Muscle layer of colon (tissue), 2 donors: ENCODE results near the gene TNNI3K.

Experiments used
- H3K27ac ChIP-seq: one replicate; pipeline ENCODE4 v1.7.0; 2013; ENCODE audit warnings: low read depth, mild to moderate bottlenecking, low read length, moderate library complexity
- H3K27me3 ChIP-seq, 2 donors: one replicate each; pipeline ENCODE4 v1.7.0; 2013; ENCODE audit warnings: low read length in 2 of 2, mild to moderate bottlenecking in 2 of 2; ENCODE audit not compliant: insufficient read depth in 2 of 2, control insufficient read depth in 1 of 2
- H3K36me3 ChIP-seq: one replicate; pipeline ENCODE4 v1.7.0; 2013; ENCODE audit warnings: mild to moderate bottlenecking, low read length; ENCODE audit not compliant: insufficient read depth
- H3K4me1 ChIP-seq: one replicate; pipeline ENCODE4 v1.7.0; 2013; ENCODE audit warnings: mild to moderate bottlenecking, low read length; ENCODE audit not compliant: insufficient read depth
- H3K4me3 ChIP-seq, 2 donors: one replicate each; pipeline ENCODE4 v1.7.0; 2013; ENCODE audit warnings: low read length in 2 of 2, low read depth in 1 of 2, mild to moderate bottlenecking in 1 of 2, moderate library complexity in 1 of 2
- H3K9ac ChIP-seq: one replicate; pipeline ENCODE4 v1.7.0; 2013; ENCODE audit warnings: low read length
- H3K9me3 ChIP-seq: one replicate; pipeline ENCODE4 v1.7.0; 2013; ENCODE audit warnings: mild to moderate bottlenecking, low read length
- donor health status: abdominal sarcoma.
- donor health status: Adenocarcinoma of cecum.

The TNNI3K gene

GRCh38 chr1:74396933-74397332, 161.7 kb downstream of the TNNI3K start:
- H3K4me3 ChIP-seq: no peak overlapping the region
- peaks cover 3% of the 10 kb centered on the region for H3K4me1 ChIP-seq
- no peak overlapping the region for H3K27ac ChIP-seq
- H3K27me3 ChIP-seq: no peaks in the 10 kb centered on the region
- H3K9ac ChIP-seq: no peak overlapping the region
- no peaks in the 10 kb centered on the region for H3K9me3 ChIP-seq
- no peaks in the 10 kb centered on the region for H3K36me3 ChIP-seq

- H3K9ac ChIP-seq: no peak overlapping the region
- no peaks in the 10 kb centered on the region for H3K27me3 ChIP-seq
- no peak overlapping the region for H3K4me3 ChIP-seq
- no peaks in the 10 kb centered on the region for H3K36me3 ChIP-seq
- no peaks in the 10 kb centered on the region for H3K9me3 ChIP-seq
- H3K27ac ChIP-seq: no peak overlapping the region
- H3K4me1 ChIP-seq: peaks cover 3% of the 10 kb centered on the region
Observed at GRCh38 chr1:74399249-74399648, 164.1 kb downstream of the TNNI3K start.

GRCh38 chr1:74402873-74403272, 167.7 kb downstream of the TNNI3K start:
- H3K9ac ChIP-seq: no peak overlapping the region
- H3K9me3 ChIP-seq: no peaks in the 10 kb centered on the region
- H3K4me3 ChIP-seq: no peak overlapping the region
- no peaks in the 10 kb centered on the region for H3K4me1 ChIP-seq
- no peak overlapping the region for H3K27ac ChIP-seq
- no peaks in the 10 kb centered on the region for H3K27me3 ChIP-seq
- no peaks in the 10 kb centered on the region for H3K36me3 ChIP-seq

GRCh38 chr1:74403606-74404005, 168.4 kb downstream of the TNNI3K start:
- Histone ChIP-seq H3K4me3 (no peak overlapping the region), H3K27ac (no peak overlapping the region), H3K9ac (no peak overlapping the region)

GRCh38 chr1:74406759-74407158, 171.6 kb downstream of the TNNI3K start:
- Histone ChIP-seq H3K9me3 (no peaks in the 10 kb centered on the region), H3K4me3 (no peak overlapping the region), H3K9ac (no peak overlapping the region), H3K4me1 (no peaks in the 10 kb centered on the region), H3K27ac (no peak overlapping the region), H3K36me3 (no peaks in the 10 kb centered on the region), H3K27me3 (no peaks in the 10 kb centered on the region)

More at GRCh38 chr1:74403606-74404005, 168.4 kb downstream of the TNNI3K start:
- no peaks in the 10 kb centered on the region for H3K27me3 ChIP-seq
- H3K4me1 ChIP-seq: no peaks in the 10 kb centered on the region
- no peaks in the 10 kb centered on the region for H3K9me3 ChIP-seq
- no peaks in the 10 kb centered on the region for H3K36me3 ChIP-seq

GRCh38 chr1:74407902-74408301, 172.7 kb downstream of the TNNI3K start:
- H3K9ac ChIP-seq: no peak overlapping the region
- no peaks in the 10 kb centered on the region for H3K9me3 ChIP-seq
- no peaks in the 10 kb centered on the region for H3K27me3 ChIP-seq
- no peaks in the 10 kb centered on the region for H3K4me1 ChIP-seq
- H3K36me3 ChIP-seq: no peaks in the 10 kb centered on the region
- H3K4me3 ChIP-seq: no peak overlapping the region
- H3K27ac ChIP-seq: no peak overlapping the region

- Histone ChIP-seq H3K4me1 (no peaks in the 10 kb centered on the region), H3K9me3 (no peaks in the 10 kb centered on the region), H3K27me3 (no peaks in the 10 kb centered on the region), H3K4me3 (no peak overlapping the region), H3K27ac (no peak overlapping the region), H3K36me3 (no peaks in the 10 kb centered on the region), H3K9ac (no peak overlapping the region)
Observed at GRCh38 chr1:74412244-74412643, 177.1 kb downstream of the TNNI3K start.

GRCh38 chr1:74415935-74416334, 180.7 kb downstream of the TNNI3K start:
- no peak overlapping the region for H3K4me3 ChIP-seq
- H3K4me1 ChIP-seq: no peaks in the 10 kb centered on the region
- H3K36me3 ChIP-seq: no peaks in the 10 kb centered on the region
- H3K9me3 ChIP-seq: no peaks in the 10 kb centered on the region
- H3K27ac ChIP-seq: no peak overlapping the region
- no peak overlapping the region for H3K9ac ChIP-seq
- no peaks in the 10 kb centered on the region for H3K27me3 ChIP-seq

- H3K27me3 ChIP-seq: no peaks in the 10 kb centered on the region
- H3K9me3 ChIP-seq: no peaks in the 10 kb centered on the region
Observed at GRCh38 chr1:74419611-74420010, 184.4 kb downstream of the TNNI3K start.

GRCh38 chr1:74420467-74420866, 185.3 kb downstream of the TNNI3K start:
- H3K9me3 ChIP-seq: no peaks in the 10 kb centered on the region
- H3K4me3 ChIP-seq: no peak overlapping the region
- H3K27me3 ChIP-seq: no peaks in the 10 kb centered on the region
- no peaks in the 10 kb centered on the region for H3K36me3 ChIP-seq
- H3K9ac ChIP-seq: no peak overlapping the region
- peaks cover 2% of the 10 kb centered on the region for H3K4me1 ChIP-seq
- no peak overlapping the region for H3K27ac ChIP-seq

More at GRCh38 chr1:74419611-74420010, 184.4 kb downstream of the TNNI3K start:
- Histone ChIP-seq H3K36me3 (no peaks in the 10 kb centered on the region), H3K27ac (no peak overlapping the region), H3K9ac (no peak overlapping the region), H3K4me1 (no peaks in the 10 kb centered on the region), H3K4me3 (no peak overlapping the region)

- Histone ChIP-seq H3K4me3 (no peak overlapping the region), H3K36me3 (no peaks in the 10 kb centered on the region), H3K27me3 (no peaks in the 10 kb centered on the region), H3K27ac (no peak overlapping the region), H3K9ac (no peak overlapping the region), H3K9me3 (no peaks in the 10 kb centered on the region), H3K4me1 (peaks cover 14% of the 10 kb centered on the region)
Observed at GRCh38 chr1:74422421-74423292, 187.5 kb downstream of the TNNI3K start.

GRCh38 chr1:74423471-74423870, 188.3 kb downstream of the TNNI3K start:
- Histone ChIP-seq H3K27ac (no peak overlapping the region), H3K4me3 (no peak overlapping the region), H3K9me3 (no peaks in the 10 kb centered on the region), H3K27me3 (no peaks in the 10 kb centered on the region), H3K4me1 (peaks cover 14% of the 10 kb centered on the region), H3K9ac (no peak overlapping the region), H3K36me3 (no peaks in the 10 kb centered on the region)
